A673 (cell line): ENCODE results near the gene DIP2C. TPM values are rescaled to one million over a fixed set of nuclear protein-coding genes. Genes with fewer than 3 reads are reported as not detected.

Experiments
- BruUV-seq: library from RNA; stranded (reverse); fragments of 400-500 nt; replicated peaks from 2 replicates; lab custom pipeline; 2021; lab: Mats Ljungman, UMichigan
- CTCF ChIA-PET: fragments of 300-600 bp; sonication (Branson Sonifier 250); formaldehyde crosslinking; loops from one replicate; lab custom pipeline; 2022; ENCODE audit warnings: antibody characterized with exemption; lab: Charles Lee
- POLR2A ChIA-PET: fragments of 300-600 bp; sonication (Branson Sonifier 250); formaldehyde crosslinking; loops from one replicate; lab custom pipeline; 2022; ENCODE audit warnings: antibody characterized with exemption; ENCODE audit not compliant: low non-redundant PET; lab: Charles Lee
- DNase-seq: peaks from one replicate; pipeline ENCODE4 v3.0.0-alpha.2; 2015; ENCODE audit warnings: low spot score
- H3K27ac ChIP-seq: fragments of 200-600 bp; sonication (generic); 2 replicates; pipeline ENCODE4 v1.5.1; 2016; ENCODE audit warnings: mixed run types, low read depth, mild to moderate bottlenecking, mixed read lengths, antibody characterized with exemption, low read length; ENCODE audit not compliant: poor library complexity, severe bottlenecking
- H3K27me3 ChIP-seq: fragments of 200-600 bp; sonication (generic); replicated peaks from 2 replicates; pipeline ENCODE4 v1.6.1; 2017; ENCODE audit warnings: mixed run types, low read depth, mild to moderate bottlenecking, mixed read lengths, antibody characterized with exemption, low read length; ENCODE audit not compliant: insufficient read depth, poor library complexity
- H3K36me3 ChIP-seq: fragments of 200-600 bp; sonication (generic); 2 replicates; pipeline ENCODE4 v1.6.1; 2016; ENCODE audit warnings: mixed run types, mild to moderate bottlenecking, mixed read lengths, antibody characterized with exemption, low read length; ENCODE audit not compliant: insufficient read depth, poor library complexity, severe bottlenecking
- H3K4me1 ChIP-seq: fragments of 200-600 bp; sonication (generic); 2 replicates; pipeline ENCODE4 v1.6.1; 2017; ENCODE audit warnings: mixed run types, mild to moderate bottlenecking, mixed read lengths, antibody characterized with exemption, low read length; ENCODE audit not compliant: insufficient read depth, poor library complexity, severe bottlenecking
- H3K4me3 ChIP-seq: fragments of 200-600 bp; sonication (generic); 2 replicates; pipeline ENCODE4 v1.5.1; 2016; ENCODE audit warnings: low read depth, mixed run types, mild to moderate bottlenecking, mixed read lengths, low read length; ENCODE audit not compliant: poor library complexity, severe bottlenecking
- H3K9me3 ChIP-seq: fragments of 200-600 bp; sonication (generic); 2 replicates; pipeline ENCODE4 v1.6.1; 2016; ENCODE audit warnings: mixed run types, low read depth, mild to moderate bottlenecking, mixed read lengths, antibody characterized with exemption, low read length; ENCODE audit not compliant: poor library complexity, severe bottlenecking
- CTCF ChIP-seq: fragments of 300-800, 200-600 bp; sonication (generic); conservative IDR thresholded peaks from 2 replicates; pipeline ENCODE4 v1.5.1; 2017; ENCODE audit warnings: low read depth, mild to moderate bottlenecking, antibody characterized with exemption, low read length, moderate library complexity, mixed read lengths
- EZH2 ChIP-seq: fragments of 200-600 bp; sonication (generic); IDR thresholded peaks from 2 replicates; pipeline ENCODE4 v1.6.1; 2017; ENCODE audit warnings: borderline replicate concordance, low read depth, mild to moderate bottlenecking, mixed read lengths, antibody characterized with exemption, low read length; ENCODE audit not compliant: poor library complexity, severe bottlenecking
- intact Hi-C: fragments of 100-400 bp; cut with micrococcal nuclease; formaldehyde crosslinking; loops from one replicate; pipeline ENCODE4 v1.10.0; 2022; ENCODE audit not compliant: unreplicated experiment
- total RNA-seq: library from RNA; stranded (reverse); gene quantifications from 2 replicates; pipeline ENCODE4 v1.2.3, GENCODE V29; 2021

DIP2C gene
- total RNA-seq, 1 experiment from 2014 or later, result 13.2 TPM

- H3K36me3 ChIP-seq, result no peaks in the 10 kb centered on the region
- no peak overlapping the region for H3K27ac ChIP-seq
- BruUV-seq, result no TSS peak
- H3K27me3 ChIP-seq, result no peaks in the 10 kb centered on the region
- intact Hi-C loops, result no loop called here
- no peak overlapping the region for H3K4me3 ChIP-seq
- ChIA-PET CTCF (no interaction called here), POLR2A (interaction anchor here (0.6 kb wide), 1 partner anchor 361 kb away, joined by 4 read pairs; no protein-coding TSS in a partner anchor)
- TF ChIP-seq EZH2 (no peak), CTCF (no peak)
- no peaks in the 10 kb centered on the region for H3K4me1 ChIP-seq
- no peaks in the 10 kb centered on the region for H3K9me3 ChIP-seq
- DNase-seq, result no peak
Measured at GRCh38 chr10:535051-535450, 154.4 kb downstream of the DIP2C start.

GRCh38 chr10:534047-534566 is 155.4 kb downstream of the DIP2C start:
- TF ChIP-seq EZH2 (no peak), CTCF (no peak)
- intact Hi-C loops, result no loop called here
- Histone ChIP-seq H3K27me3 (no peaks in the 10 kb centered on the region), H3K27ac (no peak overlapping the region), H3K9me3 (no peaks in the 10 kb centered on the region), H3K4me1 (no peaks in the 10 kb centered on the region), H3K36me3 (no peaks in the 10 kb centered on the region), H3K4me3 (no peak overlapping the region)
- POLR2A ChIA-PET, result interaction anchor here (0.6 kb wide), 1 partner anchor 360 kb away, joined by 4 read pairs; no protein-coding TSS in a partner anchor
- no peak for DNase-seq
- CTCF ChIA-PET, result no interaction called here
- no TSS peak for BruUV-seq

- Histone ChIP-seq H3K4me1 (no peaks in the 10 kb centered on the region), H3K27ac (no peak overlapping the region), H3K4me3 (no peak overlapping the region), H3K36me3 (no peaks in the 10 kb centered on the region), H3K9me3 (no peaks in the 10 kb centered on the region), H3K27me3 (no peaks in the 10 kb centered on the region)
- POLR2A ChIA-PET, result no interaction called here
- BruUV-seq, result no TSS peak
- no peak for DNase-seq
- TF ChIP-seq EZH2 (no peak), CTCF (no peak)
- intact Hi-C loops, result no loop called here
- CTCF ChIA-PET, result no interaction called here
Measured at GRCh38 chr10:533611-534010, 155.9 kb downstream of the DIP2C start.
